GM21825 (cell line): ENCODE results near the gene TLR2.
"Not testable (repeated sequence)": the region's sequence is repeated elsewhere in the genome, so short reads cannot be mapped to it uniquely, and the experiment has no call there.

Experiments
- ATAC-seq: cut with Tn5 transposase; IDR thresholded peaks from one replicate; pipeline ENCODE4 v1.9.1; 2021; ENCODE audit warnings: mild to moderate bottlenecking, moderate library complexity; ENCODE audit not compliant: unreplicated experiment

The TLR2 gene

DNA sequence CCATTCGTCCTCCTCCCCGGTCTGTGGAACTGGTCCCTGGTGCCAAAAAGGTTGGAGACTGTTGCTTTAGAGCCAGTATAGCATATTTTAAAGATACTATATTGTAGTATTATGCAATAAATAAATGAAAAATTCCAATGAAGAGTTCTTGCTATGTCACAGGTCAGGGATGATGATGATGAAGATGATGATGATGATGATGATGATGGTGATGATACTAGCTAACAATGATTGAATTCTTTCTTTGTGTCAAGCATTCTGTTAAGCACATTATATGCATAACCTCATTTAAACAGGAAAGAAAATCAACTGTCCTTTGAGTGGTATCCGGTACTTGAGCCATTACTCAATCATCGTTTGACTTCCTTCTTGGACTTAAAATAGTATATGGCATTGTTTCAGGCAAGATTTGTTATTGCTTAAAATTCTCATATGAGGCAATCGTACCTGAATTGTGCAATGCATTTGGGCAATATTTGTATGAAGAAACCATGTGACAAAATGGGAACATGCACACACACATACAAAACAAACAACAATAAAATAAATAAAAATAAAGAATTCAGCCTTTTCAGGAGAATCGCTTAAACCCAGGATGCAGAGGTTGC, 22.8 kb upstream of the TLR2 start:
- ATAC-seq, result no peak

DNA sequence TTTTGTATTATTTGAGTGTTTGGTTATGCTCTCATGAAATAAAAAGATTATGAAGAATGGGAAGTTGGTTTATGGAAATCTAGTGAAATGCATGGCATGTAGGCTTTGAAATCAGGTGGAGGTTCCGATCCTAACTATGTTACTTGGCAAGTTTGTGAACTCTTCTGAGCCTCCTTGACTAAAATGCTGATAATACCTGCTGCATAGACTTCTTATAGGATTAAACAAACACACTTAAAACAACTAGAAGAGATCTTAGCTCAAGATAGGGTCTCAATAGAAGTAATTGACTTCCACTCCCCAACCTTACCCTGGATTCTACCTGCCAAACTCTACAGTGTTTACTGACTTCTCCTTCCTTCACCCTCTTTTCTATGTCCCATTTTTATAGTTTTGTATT, 22.2 kb upstream of the TLR2 start:
- no peak for ATAC-seq

DNA sequence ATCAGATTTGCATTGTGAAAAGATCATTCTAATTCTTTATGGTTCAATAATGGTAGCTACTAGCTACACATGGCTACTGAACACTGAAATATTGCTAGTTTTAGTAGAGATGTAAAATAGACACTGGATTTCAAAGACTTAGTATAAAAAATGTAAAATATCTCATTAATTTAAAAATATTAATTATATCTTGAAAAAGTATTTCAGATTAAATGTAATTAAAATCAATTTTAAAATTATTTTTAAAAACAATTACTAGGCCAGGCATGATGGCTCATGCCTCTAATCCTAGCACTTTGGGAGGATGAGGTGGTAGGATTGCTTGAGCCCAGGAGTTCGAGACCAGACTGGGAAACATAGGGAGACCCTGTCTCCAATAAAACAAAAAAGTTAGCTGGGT, 20.4 kb upstream of the TLR2 start:
- ATAC-seq, result no peak

DNA sequence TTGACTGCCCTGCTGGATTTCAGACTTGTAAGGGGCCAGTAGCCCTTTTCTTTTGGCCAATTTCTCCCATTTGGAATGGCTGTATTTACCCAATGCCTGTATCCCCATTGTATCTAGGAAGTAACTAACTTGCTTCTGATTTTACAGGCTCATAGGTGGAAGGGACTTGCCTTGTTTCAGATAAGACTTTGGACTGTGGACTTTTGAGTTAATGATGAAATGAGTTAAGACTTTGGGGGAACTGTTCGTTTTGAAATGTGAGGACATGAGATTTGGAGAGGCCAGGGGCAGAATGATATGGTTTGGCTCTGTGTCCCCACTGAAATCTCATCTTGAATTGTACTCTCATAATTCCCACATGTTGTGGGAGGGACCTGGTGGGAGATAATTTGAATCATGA, 17.6 kb upstream of the TLR2 start:
- ATAC-seq, result not testable (repeated sequence)

DNA sequence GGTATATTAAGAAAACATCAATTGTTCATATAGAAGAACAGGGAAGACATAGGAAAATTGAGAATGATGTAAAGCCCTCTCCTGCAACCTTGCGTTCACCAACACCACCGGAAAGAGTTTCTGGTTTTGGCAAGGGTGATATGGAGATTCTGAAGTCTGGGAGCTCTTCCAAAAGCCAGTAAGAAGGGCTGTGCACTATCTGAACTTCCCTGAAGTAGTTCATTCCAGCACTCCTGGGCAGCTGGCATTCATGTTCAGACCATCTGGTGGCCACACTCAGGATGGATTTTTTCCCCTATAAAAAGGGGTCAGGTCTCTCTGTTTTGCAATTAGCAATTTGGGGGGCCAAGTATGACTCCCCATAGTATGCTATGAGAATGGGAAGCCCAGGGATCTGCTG, 15.4 kb upstream of the TLR2 start:
- ATAC-seq, result no peak

DNA sequence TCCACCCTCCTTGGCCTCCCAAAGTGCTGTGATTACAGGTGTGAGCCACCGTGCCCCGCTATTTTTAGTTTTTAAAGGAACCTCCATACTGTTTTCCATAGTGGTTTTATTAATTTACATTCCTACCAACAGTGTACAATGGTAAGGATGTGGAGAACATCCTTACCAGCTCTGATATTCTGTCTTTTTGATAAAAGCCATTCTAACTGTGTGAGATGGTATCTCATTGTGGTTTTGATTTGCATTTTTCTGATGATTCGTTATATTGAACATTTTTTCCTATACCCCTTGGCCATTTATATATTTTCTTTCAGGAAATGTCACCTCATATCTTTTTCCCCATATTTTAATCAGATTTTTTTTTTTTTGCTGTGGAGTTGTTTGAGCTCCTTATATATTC, 14.2 kb upstream of the TLR2 start:
- ATAC-seq, result no peak

DNA sequence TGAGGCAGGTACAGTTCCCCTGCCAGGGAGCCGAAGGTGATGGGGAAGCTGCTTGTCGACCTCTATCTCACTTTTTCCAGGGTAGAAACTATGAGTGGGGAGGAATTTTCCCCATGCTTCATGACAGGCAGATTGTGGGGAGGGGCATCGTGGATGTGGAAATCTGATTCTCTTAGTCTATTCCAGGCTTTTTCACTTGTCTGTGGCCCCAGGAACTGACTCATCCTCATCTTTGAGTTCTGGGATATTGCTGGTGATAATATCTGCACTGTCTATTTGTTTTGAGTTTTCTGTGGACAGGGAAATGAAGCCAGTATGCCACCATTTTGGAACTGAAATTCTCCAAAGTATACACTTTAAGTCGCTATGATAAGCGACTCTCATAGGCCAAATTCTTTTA, 7.6 kb upstream of the TLR2 start:
- ATAC-seq, result no peak

DNA sequence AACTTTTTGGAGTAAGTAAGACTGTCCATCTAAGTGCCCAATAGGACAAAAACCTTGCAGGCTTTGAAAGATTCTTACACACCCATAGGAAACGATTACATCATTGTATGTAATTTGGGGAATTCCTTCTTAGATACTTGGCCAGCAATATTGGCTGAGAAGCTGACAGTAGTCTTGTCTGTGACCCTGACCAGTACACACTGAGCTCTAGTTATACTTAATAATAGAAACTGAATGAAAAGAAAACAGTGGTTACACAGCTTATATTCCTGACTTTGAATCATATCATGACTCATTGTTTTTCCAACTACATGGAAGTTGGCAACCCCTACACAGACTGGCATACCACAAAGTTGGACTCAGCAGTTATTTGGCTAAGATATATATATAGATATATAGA, 7.1 kb upstream of the TLR2 start:
- no peak for ATAC-seq

DNA sequence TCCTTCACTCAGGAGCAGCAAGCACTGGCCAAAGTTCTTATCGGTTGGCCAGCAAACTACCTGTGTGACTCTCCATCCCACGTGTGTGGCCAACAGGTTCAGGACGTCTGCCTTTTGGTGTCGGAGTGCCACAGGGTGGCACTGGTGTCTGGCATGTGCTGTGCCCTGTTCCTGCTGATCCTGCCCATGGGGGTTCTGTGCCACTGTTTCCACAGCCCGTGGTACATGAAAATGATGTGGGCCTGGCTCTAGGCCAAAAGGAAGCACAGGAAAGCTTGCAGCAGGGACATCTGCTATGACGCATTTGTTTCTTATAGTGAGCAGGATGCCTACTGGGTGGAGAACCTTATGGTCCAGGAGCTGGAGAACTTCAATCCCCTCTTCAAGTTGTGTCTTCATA, 4.6 kb upstream of the TLR2 start:
- ATAC-seq, result no peak

DNA sequence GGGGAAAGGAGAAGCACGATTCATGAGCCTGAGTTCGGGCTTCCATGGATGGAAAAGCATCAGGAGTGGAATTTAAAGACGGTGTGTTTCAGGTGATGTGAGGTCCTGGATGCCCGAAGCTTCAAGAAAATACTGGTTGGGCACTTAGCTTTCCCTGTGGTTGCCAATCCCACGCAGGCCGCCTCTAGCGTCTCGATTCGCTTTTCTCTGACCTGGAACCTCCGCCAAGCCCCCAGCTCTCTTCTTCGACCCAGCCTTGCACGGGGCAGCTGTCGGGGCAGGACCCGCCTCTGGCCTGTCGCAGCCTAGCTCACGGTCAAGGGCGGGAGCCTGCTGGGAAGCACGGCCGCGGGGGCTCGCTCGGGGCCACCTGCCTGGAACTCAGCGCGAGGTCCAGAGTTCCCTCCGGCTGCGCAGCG, 308 bp upstream of the TLR2 start:
- no peak for ATAC-seq

DNA sequence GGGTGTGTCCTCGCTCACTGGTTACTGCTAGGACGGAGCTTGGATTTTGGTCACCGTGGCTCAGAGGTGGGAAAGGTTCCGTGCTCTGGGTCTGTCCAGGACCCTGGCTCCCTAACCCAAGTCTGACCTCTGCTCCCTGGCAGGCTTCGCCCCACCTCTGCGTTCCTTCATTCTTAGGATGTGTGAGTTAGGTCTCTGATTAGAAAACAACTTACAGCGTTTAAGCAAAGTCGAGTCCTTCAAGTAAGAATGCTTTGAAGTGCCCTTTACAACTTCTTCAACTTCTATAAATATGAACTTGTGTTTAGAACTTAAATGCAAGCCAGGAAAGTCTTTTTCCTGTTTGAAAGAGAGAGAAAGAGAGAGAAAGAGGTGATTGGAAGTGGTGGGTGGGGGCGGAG, 891 bp downstream of the TLR2 start:
- no peak for ATAC-seq

DNA sequence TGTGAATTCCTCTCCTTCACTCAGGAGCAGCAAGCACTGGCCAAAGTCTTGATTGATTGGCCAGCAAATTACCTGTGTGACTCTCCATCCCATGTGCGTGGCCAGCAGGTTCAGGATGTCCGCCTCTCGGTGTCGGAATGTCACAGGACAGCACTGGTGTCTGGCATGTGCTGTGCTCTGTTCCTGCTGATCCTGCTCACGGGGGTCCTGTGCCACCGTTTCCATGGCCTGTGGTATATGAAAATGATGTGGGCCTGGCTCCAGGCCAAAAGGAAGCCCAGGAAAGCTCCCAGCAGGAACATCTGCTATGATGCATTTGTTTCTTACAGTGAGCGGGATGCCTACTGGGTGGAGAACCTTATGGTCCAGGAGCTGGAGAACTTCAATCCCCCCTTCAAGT, 20.4 kb downstream of the TLR2 start:
- ATAC-seq, result no peak

DNA sequence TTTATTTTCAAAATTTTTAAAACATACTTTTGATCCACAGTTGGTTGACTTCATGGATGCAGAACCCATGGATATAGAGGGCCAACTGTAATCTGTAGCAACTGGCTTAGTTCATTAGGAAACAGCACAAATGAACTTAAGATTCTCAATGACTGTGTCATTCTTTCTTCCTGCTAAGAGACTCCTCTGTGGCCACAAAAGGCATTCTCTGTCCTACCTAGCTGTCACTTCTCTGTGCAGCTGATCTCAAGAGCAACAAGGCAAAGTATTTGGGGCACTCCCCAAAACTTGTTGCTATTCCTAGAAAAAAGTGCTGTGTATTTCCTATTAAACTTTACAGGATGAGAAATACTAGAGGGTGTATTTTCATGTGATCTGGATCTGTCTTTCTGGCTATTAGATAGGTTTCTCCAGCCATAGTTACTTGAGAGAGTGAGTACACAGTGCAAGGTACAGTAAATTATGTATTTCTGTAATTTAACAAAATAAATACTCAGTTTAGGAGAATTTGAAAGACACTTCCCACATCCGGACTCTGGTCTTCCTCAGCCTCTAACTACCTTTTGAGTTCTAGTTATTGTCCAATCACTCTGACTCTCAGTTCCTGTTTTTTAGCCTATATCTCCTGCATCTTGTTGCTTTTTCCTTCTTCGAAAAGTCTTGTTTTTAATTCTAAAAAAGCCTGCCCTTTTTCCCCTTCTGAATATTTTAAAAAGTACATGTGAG, 21.8 kb downstream of the TLR2 start:
- ATAC-seq, result peak; percentile 88

DNA sequence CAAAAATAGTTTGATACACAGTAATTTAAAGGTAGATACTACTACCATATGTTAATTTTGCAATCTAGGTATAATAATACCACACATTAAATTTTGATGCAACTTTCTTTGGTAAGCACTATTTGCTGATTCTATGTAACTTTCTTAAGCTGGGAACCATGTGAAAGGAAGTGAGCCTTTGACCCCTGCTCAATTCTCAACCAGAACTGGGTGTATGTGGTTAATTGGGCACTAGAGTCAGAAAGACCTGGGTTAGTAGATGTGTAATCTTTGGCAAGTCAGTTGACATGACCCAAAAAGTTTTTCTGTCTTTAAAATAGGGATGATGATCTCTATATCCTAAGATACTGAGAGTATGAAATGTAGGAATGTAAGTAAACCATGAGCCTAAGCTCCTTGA, 22.4 kb downstream of the TLR2 start:
- ATAC-seq, result peak; percentile 45

DNA sequence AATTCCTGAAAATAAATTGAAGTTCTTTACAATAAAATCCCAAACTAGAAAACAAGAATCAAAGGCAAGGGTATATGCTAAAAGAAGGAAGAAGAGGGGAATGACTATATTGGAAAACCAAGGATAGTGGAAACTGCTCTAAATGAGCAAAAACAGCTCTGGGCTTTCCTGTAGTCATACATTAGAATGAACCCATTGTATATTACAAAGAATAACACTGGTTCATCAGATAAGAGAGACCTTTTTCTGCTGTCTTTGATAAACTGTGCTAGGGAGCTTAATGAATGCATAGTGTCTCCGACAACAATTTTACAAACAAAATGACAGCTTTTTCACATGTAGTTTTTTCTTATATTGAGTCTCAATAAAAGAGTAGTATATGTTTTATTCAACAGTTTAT, 26.6 kb downstream of the TLR2 start:
- no peak for ATAC-seq

DNA sequence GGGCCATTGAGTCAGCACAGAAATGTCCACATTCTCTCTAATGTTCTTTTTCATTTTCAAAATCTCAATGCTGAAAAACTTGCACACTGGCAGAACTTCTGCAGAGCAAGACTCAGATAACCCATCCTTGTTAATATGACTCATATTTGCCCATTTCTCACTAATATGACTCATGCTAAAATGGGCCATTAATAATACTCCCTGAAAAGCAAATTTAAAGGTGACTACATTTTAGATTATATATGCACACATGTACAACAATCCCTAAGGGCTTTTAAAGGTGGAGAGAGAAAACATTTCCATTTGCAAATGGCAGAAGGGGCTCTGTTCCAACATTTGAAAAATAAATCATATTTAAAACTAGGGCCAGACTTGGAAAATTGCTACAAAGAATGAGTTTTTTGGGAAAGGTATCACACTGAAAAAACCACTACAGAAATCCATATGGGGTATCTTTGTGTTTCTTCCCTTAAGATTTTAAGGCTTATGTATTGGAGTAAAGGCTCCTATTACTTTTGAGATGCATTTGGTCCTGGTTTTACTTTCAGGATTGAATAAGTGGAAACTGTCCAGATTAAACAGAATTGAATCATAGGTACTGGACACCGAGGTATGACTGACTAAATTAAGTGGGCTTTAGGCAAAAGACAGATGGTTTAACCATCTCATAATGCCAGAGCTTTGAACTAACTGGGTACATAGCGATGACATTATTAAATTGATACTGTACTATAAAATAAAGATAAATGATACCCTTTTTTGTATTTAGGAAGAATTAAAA, 30.0 kb downstream of the TLR2 start:
- ATAC-seq, result no peak

DNA sequence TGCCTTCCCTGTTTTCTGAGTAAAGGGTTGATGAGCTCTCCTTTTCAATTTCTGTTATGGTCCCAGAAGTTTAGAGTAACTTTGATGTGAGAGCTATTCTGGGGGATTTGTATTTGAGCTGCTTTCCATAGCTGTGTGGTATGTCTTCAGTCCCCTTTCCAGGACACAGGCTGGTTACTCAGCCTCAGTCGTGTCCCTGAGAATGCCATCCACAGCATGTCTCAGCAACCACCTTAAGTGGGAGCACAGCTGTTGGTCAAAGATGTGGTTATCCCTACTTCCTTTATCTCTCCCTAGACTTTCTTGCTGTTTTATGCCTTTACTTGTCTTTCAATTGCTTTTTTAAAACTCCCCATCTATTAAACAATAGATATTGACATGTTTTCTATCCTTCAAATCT, 38.0 kb downstream of the TLR2 start:
- ATAC-seq, result no peak

DNA sequence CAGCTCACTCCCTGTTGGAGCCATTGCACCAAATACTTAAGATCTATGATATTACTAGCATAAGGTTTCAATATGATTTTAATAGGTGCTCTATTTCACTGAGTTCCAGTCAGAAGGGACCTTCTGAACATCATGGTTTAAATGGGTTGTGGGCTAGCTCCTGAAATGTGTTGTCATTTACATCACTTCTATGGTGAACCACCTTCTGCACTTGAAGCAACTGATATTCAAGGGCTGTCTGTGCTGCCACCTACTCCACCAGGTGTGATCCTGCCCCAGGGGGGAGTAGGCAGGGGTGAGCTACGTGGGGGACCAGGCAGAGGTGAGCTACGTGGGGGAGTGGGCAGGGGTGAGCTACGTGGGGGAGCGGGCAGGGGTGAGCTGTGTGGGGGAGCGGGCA, 40.5 kb downstream of the TLR2 start:
- no peak for ATAC-seq

DNA sequence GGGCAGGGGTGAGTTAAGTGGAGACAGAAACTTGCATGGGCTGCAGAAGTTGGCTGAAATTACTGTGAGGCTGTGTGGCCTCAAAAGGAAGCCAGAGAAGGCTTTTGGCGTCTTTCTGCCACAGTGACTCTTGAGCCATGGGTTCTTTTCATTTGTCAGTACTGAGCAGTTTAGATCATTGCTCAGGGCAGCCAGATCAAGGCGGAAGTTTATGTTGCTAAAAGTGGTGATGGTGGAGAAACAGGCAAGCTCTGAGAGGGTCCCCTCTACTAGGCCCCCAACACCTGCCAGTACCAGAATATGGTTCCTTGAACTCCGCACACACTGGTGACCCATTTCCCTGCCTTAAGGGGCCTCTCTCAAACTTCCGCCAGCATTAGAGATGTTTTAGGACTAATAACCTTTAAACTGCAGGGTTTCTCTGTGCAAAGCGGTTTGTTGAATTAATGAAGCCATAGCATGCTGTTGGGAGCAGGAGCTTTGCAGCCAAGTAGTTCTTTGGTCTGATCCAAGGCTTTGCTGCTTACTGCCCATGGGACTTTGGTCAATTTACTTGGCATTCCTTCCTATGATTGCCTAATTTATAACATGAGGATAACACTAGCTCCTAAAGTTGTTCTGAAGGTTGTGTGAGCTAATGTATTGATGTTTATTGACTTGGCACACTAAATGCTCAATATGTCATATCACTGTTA, 41.2 kb downstream of the TLR2 start:
- no peak for ATAC-seq

DNA sequence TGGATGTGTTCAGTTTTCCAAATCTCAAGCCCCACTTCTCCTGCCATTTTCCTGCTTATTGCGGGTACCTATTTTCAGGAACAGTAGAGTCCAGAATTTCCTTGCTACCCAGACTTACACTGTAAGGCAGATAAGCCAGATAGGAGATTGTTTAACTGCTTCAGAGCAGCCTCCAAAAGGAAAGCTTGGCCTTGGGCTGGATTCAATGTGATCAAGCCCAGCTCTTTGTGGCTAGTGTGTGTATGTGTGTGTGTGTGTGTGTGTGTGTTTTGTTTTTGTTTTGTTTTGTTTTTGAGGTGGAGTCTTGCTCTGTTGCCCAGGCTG, 41.7 kb downstream of the TLR2 start:
- no peak for ATAC-seq

DNA sequence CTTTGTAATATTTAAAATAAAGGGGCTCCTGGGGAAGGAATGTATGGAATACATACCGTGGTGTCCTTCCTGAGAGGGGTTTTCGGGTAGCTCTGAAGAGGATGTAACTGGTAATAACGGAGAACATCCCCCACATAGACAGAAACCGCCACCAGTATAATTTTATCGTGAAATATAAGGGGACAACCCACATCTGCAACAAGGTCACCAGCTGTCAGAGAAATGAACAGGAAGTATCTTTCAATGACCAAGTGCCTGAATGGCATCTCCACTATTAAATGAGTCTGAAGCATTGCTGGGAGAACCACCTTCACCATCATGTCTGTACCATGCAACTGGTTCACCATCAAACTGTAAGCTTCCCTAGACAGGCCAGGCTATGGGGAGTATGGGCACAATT, 44.1 kb downstream of the TLR2 start:
- ATAC-seq, result no peak

DNA sequence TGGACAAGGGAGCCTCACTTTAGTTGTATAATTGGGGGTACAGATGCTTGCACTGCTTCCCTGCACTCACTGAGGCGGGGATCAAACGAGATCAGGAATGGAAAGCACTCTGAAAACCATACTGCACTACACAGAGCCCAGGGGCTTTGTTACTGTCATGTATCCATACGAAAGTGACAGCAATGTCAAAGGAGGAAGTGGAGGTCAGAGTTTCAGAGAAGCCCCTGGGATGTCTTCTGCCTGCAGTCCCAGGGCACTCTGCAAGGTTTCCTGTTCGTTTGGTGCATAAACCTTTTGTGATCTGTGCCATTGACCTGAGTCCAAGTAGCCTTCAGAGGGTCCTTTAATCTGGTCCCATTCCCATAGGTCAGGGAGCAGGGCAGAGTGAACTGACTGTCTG, 44.6 kb downstream of the TLR2 start:
- peak; percentile 61 for ATAC-seq
